ENCODE data around the gene PTPRC.

Gene PTPRC

DNA sequence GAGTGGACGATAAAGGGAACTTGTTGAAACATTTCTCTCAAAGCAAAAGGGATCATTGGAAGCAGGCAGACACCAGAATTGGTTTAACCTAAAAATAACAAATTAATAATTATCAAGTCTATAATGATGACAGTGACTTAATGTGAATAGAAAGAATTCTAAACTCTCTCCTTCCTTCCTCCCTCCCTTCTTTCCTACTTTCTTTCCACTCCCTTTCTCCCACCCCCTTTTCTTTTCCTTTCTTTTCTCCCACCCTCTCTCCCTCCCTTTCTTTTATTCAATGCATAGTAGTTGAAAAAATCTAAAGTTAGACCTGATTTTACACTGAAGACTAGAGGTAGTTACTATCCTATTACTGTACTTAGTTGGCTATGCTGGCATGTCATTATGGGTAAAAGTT is 55.7 kb downstream of the PTPRC start:
- Histone ChIP-seq H3K4me2 (ENCODE audit: low read length, poor library complexity, severe bottlenecking) (no peak overlapping the region), H3K14ac (ENCODE audit: low read length in 2 of 2) (no peak overlapping the region), H2BK5ac (ENCODE audit: low read depth, low read length, poor library complexity, severe bottlenecking) (no peak overlapping the region), H2AFZ (ENCODE audit: low read depth, low read length) (no peak overlapping the region), H3K4me3 (ENCODE audit: insufficient read depth in 1 of 2, low read depth in 1 of 2, low read length in 2 of 2) (no peak overlapping the region), H3K27me3 (ENCODE audit: control insufficient read depth in 1 of 2, insufficient read depth in 1 of 2, low read length in 2 of 2) (no peaks in the 10 kb centered on the region), H4K91ac (ENCODE audit: low read length) (no peak overlapping the region), H3K9ac (ENCODE audit: low read length) (no peak overlapping the region), H2AK5ac (ENCODE audit: low read length, severe bottlenecking) (no peak overlapping the region), H2BK120ac (ENCODE audit: low read depth, low read length) (no peak overlapping the region), H4K8ac (ENCODE audit: low read length) (no peak overlapping the region), H3K23ac (ENCODE audit: low read length in 2 of 2) (no peak overlapping the region), H3K4me1 (ENCODE audit: control insufficient read depth, insufficient read depth, low read depth, low read length) (no peaks in the 10 kb centered on the region), H3K9me3 (ENCODE audit: control insufficient read depth, low read length) (no peaks in the 10 kb centered on the region), H2BK12ac (ENCODE audit: low read length in 2 of 2) (no peak overlapping the region), H3K36me3 (ENCODE audit: control insufficient read depth in 1 of 2, insufficient read depth in 2 of 2, low read depth in 1 of 2, low read length in 2 of 2) (no peaks in the 10 kb centered on the region), H3K18ac (ENCODE audit: low read depth in 1 of 2, low read length in 2 of 2) (no peak overlapping the region), H2BK15ac (ENCODE audit: low read depth, poor library complexity, severe bottlenecking) (no peak overlapping the region), H3K27ac (ENCODE audit: low read length, poor library complexity, severe bottlenecking) (no peak overlapping the region), H3K79me1 (replicated peaks; ENCODE audit: low read length, poor library complexity, severe bottlenecking) (no peaks in the 10 kb centered on the region), H3K4ac (ENCODE audit: low read depth in 1 of 2, low read length in 2 of 2) (no peak overlapping the region)
- DNase-seq, result no peak
- WGBS, result 100% methylated on average over 1 of the region's 1 CpG

DNA sequence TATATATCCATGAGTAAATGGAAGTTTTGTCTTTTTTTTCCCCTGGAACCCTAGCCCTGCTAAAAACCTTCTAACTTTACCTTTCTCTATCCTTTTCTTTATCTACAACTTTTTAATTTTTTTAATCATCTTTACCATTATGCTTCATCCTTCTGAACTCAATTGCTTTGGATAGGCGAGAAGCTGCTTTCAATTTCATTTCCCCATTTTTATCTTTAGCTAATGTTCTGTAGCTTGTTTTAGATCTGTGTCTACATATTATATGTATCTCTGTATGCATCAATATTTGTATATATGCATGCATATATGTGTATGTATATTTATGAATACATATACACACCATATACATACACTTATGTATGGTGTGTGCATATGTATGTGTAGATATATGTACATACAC is 57.4 kb downstream of the PTPRC start:
- H3K18ac ChIP-seq (ENCODE audit: low read depth in 1 of 2, low read length in 2 of 2), result no peak overlapping the region
- H4K8ac ChIP-seq (ENCODE audit: low read length), result no peak overlapping the region
- no peak overlapping the region for H3K9ac ChIP-seq (ENCODE audit: low read length)
- WGBS, result no CpG with 5 or more reads among the region's 1 CpG
- H3K27me3 ChIP-seq (ENCODE audit: control insufficient read depth in 1 of 2, insufficient read depth in 1 of 2, low read length in 2 of 2), result peaks cover 0 to 7% of the 10 kb centered on the region in 2 experiments
- no peak overlapping the region for H3K4me2 ChIP-seq (ENCODE audit: low read length, poor library complexity, severe bottlenecking)
- no peak for DNase-seq
- no peak overlapping the region for H2AFZ ChIP-seq (ENCODE audit: low read depth, low read length)
- H3K4ac ChIP-seq (ENCODE audit: low read depth in 1 of 2, low read length in 2 of 2), result no peak overlapping the region
- H2BK5ac ChIP-seq (ENCODE audit: low read depth, low read length, poor library complexity, severe bottlenecking), result no peak overlapping the region
- H2BK120ac ChIP-seq (ENCODE audit: low read depth, low read length), result no peak overlapping the region
- no peak overlapping the region for H2BK12ac ChIP-seq (ENCODE audit: low read length in 2 of 2)
- H3K23ac ChIP-seq (ENCODE audit: low read length in 2 of 2), result no peak overlapping the region
- no peaks in the 10 kb centered on the region for H3K36me3 ChIP-seq (ENCODE audit: control insufficient read depth in 1 of 2, insufficient read depth in 2 of 2, low read depth in 1 of 2, low read length in 2 of 2)
- H3K27ac ChIP-seq (ENCODE audit: low read length, poor library complexity, severe bottlenecking), result no peak overlapping the region
- H3K14ac ChIP-seq (ENCODE audit: low read length in 2 of 2), result no peak overlapping the region
- H4K91ac ChIP-seq (ENCODE audit: low read length), result no peak overlapping the region
- H2AK5ac ChIP-seq (ENCODE audit: low read length, severe bottlenecking), result no peak overlapping the region
- no peak overlapping the region for H3K4me3 ChIP-seq (ENCODE audit: insufficient read depth in 1 of 2, low read depth in 1 of 2, low read length in 2 of 2)
- no peak overlapping the region for H2BK15ac ChIP-seq (ENCODE audit: low read depth, poor library complexity, severe bottlenecking)
- H3K4me1 ChIP-seq (ENCODE audit: control insufficient read depth, insufficient read depth, low read depth, low read length), result no peaks in the 10 kb centered on the region
- H3K9me3 ChIP-seq (ENCODE audit: control insufficient read depth, low read length), result no peaks in the 10 kb centered on the region
- no peaks in the 10 kb centered on the region for H3K79me1 ChIP-seq (replicated peaks; ENCODE audit: low read length, poor library complexity, severe bottlenecking)

DNA sequence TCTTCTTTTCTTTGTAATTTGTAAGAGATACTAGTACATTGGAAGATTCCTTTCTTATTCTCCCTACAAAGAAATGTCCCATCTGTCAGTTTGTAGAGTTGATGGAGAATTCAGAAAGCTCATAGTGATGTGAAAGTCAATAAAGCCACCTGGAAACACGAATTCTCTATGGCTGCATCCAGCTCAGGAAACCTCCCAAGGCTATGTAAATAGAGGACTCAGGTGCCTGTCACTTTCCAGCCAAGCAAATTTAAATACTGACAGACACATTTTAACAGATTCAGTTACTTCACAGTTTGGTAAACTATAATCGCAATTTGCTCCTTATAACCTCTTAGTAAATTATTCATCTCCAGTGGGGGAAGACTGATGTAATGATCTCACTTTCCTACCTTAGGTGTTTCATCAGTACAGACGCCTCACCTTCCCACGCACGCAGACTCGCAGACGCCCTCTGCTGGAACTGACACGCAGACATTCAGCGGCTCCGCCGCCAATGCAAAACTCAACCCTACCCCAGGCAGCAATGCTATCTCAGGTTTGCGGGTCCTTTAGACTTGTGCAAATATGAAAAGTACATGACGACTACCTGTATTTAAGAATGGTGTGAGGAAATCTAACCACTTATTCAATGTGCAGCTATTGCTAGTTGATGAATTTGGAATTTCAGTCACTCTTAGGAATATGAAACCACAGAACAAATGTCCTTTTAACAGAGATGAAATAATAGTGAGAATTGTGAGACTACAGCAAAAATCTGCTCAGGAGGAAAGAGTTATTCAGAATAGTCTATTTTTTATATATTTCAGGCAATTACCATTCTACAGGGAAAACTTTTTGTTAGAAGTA is 60.6 kb downstream of the PTPRC start:
- Histone ChIP-seq H3K9ac (ENCODE audit: low read length) (peak overlapping the region; percentile 10), H3K14ac (ENCODE audit: low read length in 2 of 2) (no peak overlapping the region), H3K9me3 (ENCODE audit: control insufficient read depth, low read length) (no peaks in the 10 kb centered on the region), H3K18ac (ENCODE audit: low read depth in 1 of 2, low read length in 2 of 2) (no peak overlapping the region), H2BK120ac (ENCODE audit: low read depth, low read length) (no peak overlapping the region), H3K4me1 (ENCODE audit: control insufficient read depth, insufficient read depth, low read depth, low read length) (no peaks in the 10 kb centered on the region), H2BK15ac (ENCODE audit: low read depth, poor library complexity, severe bottlenecking) (no peak overlapping the region), H3K79me1 (replicated peaks; ENCODE audit: low read length, poor library complexity, severe bottlenecking) (no peaks in the 10 kb centered on the region), H3K4me2 (ENCODE audit: low read length, poor library complexity, severe bottlenecking) (no peak overlapping the region), H3K36me3 (ENCODE audit: control insufficient read depth in 1 of 2, insufficient read depth in 2 of 2, low read depth in 1 of 2, low read length in 2 of 2) (no peaks in the 10 kb centered on the region), H2BK5ac (ENCODE audit: low read depth, low read length, poor library complexity, severe bottlenecking) (no peak overlapping the region), H3K27me3 (ENCODE audit: control insufficient read depth in 1 of 2, insufficient read depth in 1 of 2, low read length in 2 of 2) (peaks cover 0 to 7% of the 10 kb centered on the region in 2 experiments), H3K23ac (ENCODE audit: low read length in 2 of 2) (no peak overlapping the region), H2AK5ac (ENCODE audit: low read length, severe bottlenecking) (no peak overlapping the region), H2AFZ (ENCODE audit: low read depth, low read length) (no peak overlapping the region), H4K8ac (ENCODE audit: low read length) (no peak overlapping the region), H3K4ac (ENCODE audit: low read depth in 1 of 2, low read length in 2 of 2) (no peak overlapping the region), H4K91ac (ENCODE audit: low read length) (no peak overlapping the region), H3K4me3 (ENCODE audit: insufficient read depth in 1 of 2, low read depth in 1 of 2, low read length in 2 of 2) (peak overlapping the region in 1 of 2 experiments; percentile 61), H2BK12ac (ENCODE audit: low read length in 2 of 2) (no peak overlapping the region), H3K27ac (ENCODE audit: low read length, poor library complexity, severe bottlenecking) (no peak overlapping the region)
- DNase-seq, result peak; percentile 48
- WGBS, result 4% methylated on average over 10 of the region's 13 CpGs

DNA sequence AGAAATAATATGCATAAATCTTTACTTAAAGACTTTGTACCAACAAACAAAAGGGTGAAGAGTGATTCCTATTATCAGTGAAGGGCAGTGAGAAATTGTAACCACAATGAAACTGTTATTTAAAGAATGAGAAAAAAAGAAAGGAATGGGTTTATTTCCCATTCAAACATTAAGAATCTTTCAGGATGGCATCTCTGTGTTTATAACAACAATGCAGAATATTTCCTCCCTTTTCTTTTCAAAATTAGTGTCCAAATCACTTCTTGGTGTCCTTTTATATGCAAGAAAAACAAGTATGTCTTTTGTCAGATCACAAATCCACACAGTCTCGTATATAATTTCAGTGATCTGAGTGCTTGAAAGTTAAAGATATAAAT is 61.2 kb downstream of the PTPRC start:
- Histone ChIP-seq H2AFZ (ENCODE audit: low read depth, low read length) (no peak overlapping the region), H3K18ac (ENCODE audit: low read depth in 1 of 2, low read length in 2 of 2) (no peak overlapping the region), H2BK15ac (ENCODE audit: low read depth, poor library complexity, severe bottlenecking) (no peak overlapping the region), H2BK120ac (ENCODE audit: low read depth, low read length) (no peak overlapping the region), H4K8ac (ENCODE audit: low read length) (no peak overlapping the region), H2BK5ac (ENCODE audit: low read depth, low read length, poor library complexity, severe bottlenecking) (no peak overlapping the region), H3K4ac (ENCODE audit: low read depth in 1 of 2, low read length in 2 of 2) (no peak overlapping the region), H3K79me1 (replicated peaks; ENCODE audit: low read length, poor library complexity, severe bottlenecking) (no peaks in the 10 kb centered on the region), H3K36me3 (ENCODE audit: control insufficient read depth in 1 of 2, insufficient read depth in 2 of 2, low read depth in 1 of 2, low read length in 2 of 2) (no peaks in the 10 kb centered on the region), H4K91ac (ENCODE audit: low read length) (no peak overlapping the region), H3K4me3 (ENCODE audit: insufficient read depth in 1 of 2, low read depth in 1 of 2, low read length in 2 of 2) (no peak overlapping the region), H3K14ac (ENCODE audit: low read length in 2 of 2) (no peak overlapping the region), H3K9ac (ENCODE audit: low read length) (peak overlapping the region; percentile 10), H2BK12ac (ENCODE audit: low read length in 2 of 2) (no peak overlapping the region), H3K27me3 (ENCODE audit: control insufficient read depth in 1 of 2, insufficient read depth in 1 of 2, low read length in 2 of 2) (peaks cover 0 to 7% of the 10 kb centered on the region in 2 experiments), H3K9me3 (ENCODE audit: control insufficient read depth, low read length) (no peaks in the 10 kb centered on the region), H2AK5ac (ENCODE audit: low read length, severe bottlenecking) (no peak overlapping the region), H3K23ac (ENCODE audit: low read length in 2 of 2) (no peak overlapping the region), H3K4me1 (ENCODE audit: control insufficient read depth, insufficient read depth, low read depth, low read length) (no peaks in the 10 kb centered on the region), H3K27ac (ENCODE audit: low read length, poor library complexity, severe bottlenecking) (no peak overlapping the region), H3K4me2 (ENCODE audit: low read length, poor library complexity, severe bottlenecking) (no peak overlapping the region)
- no CpG with 5 or more reads among the region's 1 CpG for WGBS
- DNase-seq, result no peak

Data from mesenchymal stem cell (in vitro differentiated cells and primary cell).